ENCODE measurements around the gene CDH23. TPM values are rescaled to one million over a fixed set of nuclear protein-coding genes. Genes with fewer than 3 reads are reported as not detected.

The CDH23 gene
- total RNA-seq, 1 donor from 2014 or later, result 1.3 TPM

DNA sequence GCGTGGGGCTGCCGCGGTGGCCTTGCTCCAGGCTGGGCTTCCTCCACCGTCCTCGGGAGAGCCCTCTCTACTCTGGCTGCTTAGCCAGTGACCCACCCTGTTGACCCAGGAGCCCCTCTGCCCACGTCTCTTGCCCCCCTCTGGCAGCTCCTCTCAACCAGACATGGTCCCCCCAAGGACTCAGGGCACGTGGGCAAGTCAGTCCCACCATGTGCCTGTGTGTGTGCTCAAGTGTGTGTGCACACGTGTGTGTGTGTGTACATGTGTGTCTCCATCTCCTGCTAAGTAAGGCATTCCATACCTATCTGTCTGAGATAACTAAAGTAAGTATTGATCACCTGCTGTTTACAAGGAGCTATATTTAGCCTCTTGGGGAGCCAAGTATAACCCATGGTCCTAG lies 221.9 kb downstream of the CDH23 start:
- H3K4me1 Mint-ChIP-seq, result no peaks in the 10 kb centered on the region
- no peak overlapping the region for H3K4me3 Mint-ChIP-seq
- H3K36me3 Mint-ChIP-seq (ENCODE audit: low read depth), result no peaks in the 10 kb centered on the region
- H3K9me3 Mint-ChIP-seq, result no peaks in the 10 kb centered on the region
- intact Hi-C loops (cut with micrococcal nuclease), result no loop called here
- peaks cover 6% of the 10 kb centered on the region for H3K27me3 Mint-ChIP-seq
- DNase-seq, result no peak
- no peak overlapping the region for H3K27ac Mint-ChIP-seq

DNA sequence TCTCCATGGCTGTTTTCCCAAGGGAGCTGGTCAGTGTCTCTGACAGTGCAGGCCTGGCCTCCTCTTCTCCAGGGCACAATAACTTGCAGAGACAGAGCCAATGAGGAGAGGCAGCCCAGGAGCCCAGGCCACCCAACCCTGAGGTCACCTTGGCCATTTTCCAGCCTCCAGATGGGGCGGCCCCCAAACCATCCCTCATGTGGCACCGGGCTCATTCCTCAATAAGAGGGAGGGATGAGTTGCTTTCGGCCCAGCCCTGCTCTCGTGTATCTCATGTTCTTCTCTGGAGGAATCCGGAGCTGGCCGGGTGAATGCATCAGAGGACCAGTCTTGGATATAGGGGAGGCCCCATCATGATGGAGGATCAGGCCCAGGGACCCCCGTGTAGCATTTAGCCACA lies 223.9 kb downstream of the CDH23 start:
- Mint-ChIP-seq H3K4me1 (no peaks in the 10 kb centered on the region), H3K36me3 (ENCODE audit: low read depth) (no peaks in the 10 kb centered on the region), H3K27ac (no peak overlapping the region), H3K9me3 (no peaks in the 10 kb centered on the region), H3K4me3 (no peak overlapping the region), H3K27me3 (no peaks in the 10 kb centered on the region)
- no peak for DNase-seq
- intact Hi-C loops (cut with micrococcal nuclease), result no loop called here

DNA sequence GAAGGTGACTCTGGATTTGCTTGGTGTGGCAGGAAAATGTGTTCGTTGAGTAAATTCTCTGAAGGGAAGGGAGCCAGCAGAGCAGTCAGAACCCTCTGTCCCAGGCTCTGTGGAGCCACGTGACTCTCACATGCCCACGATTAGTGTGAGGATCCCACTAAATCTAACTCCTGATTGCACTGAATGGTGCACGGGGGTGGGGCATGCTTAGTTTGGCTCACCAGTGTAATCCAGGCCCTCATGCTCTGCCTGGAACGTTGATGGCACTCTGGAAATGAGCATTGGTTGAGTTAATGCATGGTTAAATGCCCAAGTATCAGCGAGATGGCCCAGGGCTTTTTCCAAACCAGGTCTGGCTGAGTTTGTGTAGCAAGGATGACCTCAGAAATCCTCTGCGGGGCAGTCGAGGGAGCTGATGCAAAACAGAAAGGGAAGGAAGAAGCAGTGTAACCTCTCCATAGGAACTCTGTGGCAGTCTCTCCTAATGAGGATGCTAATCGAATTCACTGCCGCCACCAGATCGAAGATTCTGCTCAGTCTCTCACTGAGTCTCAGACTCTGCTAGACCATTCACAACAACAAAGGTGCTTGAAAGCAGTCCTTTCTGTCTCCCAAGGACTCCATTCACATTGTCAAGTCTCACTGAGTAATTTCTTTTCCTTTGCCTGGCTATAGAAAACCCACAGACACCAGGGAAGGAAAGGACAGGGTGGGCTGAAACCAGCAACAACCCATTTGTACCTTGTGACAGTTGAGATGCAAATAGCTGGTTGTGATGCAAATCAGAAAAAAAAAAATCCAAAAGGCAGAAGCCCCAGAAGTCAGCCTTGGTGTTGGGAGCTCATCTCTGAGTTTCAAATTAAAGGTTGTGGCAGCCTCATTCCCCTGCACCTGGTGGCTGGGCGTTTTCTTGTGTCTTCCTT lies 224.8 kb downstream of the CDH23 start:
- Mint-ChIP-seq H3K9me3 (no peaks in the 10 kb centered on the region), H3K27me3 (no peaks in the 10 kb centered on the region)

DNA sequence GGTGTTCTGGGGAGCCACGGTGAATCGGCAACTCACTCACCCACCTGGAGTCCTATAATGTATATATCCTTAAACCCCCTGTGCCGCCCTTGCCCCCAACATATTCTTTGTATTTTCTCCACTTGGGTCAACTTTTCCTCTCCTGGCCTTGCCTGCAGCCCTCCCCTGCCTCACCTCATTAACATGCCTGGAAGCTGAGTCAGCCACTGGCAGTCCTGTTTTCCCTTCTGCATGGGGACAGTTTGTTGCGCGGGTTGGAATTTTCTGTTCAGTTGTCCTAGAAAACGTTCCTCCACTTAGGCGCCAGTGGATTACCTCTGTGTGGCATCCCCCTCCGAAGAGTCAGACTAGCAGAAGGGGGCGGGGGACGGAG lies 225.4 kb downstream of the CDH23 start:
- intact Hi-C loops (cut with micrococcal nuclease), result no loop called here
- Mint-ChIP-seq H3K36me3 (ENCODE audit: low read depth) (no peaks in the 10 kb centered on the region), H3K27ac (no peak overlapping the region), H3K9me3 (no peaks in the 10 kb centered on the region), H3K27me3 (no peaks in the 10 kb centered on the region), H3K4me1 (no peaks in the 10 kb centered on the region), H3K4me3 (no peak overlapping the region)
- no peak for DNase-seq

More for the DNA sequence above, 224.8 kb downstream of the CDH23 start:
- H3K27ac Mint-ChIP-seq, result no peak overlapping the region
- intact Hi-C loops (cut with micrococcal nuclease), result no loop called here
- H3K4me1 Mint-ChIP-seq, result no peaks in the 10 kb centered on the region
- H3K4me3 Mint-ChIP-seq, result no peak overlapping the region
- no peak for DNase-seq
- no peaks in the 10 kb centered on the region for H3K36me3 Mint-ChIP-seq (ENCODE audit: low read depth)

DNA sequence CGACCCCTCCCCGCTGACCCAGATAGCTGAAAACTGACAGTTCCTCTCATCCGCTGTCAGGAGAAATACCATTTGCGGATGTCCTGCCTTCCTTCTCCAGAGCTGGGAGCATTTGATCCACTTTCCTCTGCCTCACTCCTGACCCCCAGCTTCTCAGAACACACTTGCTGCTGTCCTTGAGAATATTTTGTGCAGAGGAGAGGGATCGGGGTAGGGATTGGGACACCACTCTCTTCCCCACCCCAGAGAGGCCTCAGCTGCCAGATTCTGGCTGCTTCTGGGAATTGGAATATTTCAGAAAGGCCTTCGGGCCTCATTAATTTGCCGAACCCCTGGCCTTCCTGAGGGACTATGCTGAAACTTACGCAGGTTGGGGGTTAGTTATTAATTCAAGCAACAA lies 225.9 kb downstream of the CDH23 start:
- DNase-seq, result no peak
- Mint-ChIP-seq H3K27ac (no peak overlapping the region), H3K4me3 (no peak overlapping the region), H3K4me1 (no peaks in the 10 kb centered on the region), H3K36me3 (ENCODE audit: low read depth) (no peaks in the 10 kb centered on the region), H3K9me3 (no peaks in the 10 kb centered on the region), H3K27me3 (no peaks in the 10 kb centered on the region)
- intact Hi-C loops (cut with micrococcal nuclease), result no loop called here

DNA sequence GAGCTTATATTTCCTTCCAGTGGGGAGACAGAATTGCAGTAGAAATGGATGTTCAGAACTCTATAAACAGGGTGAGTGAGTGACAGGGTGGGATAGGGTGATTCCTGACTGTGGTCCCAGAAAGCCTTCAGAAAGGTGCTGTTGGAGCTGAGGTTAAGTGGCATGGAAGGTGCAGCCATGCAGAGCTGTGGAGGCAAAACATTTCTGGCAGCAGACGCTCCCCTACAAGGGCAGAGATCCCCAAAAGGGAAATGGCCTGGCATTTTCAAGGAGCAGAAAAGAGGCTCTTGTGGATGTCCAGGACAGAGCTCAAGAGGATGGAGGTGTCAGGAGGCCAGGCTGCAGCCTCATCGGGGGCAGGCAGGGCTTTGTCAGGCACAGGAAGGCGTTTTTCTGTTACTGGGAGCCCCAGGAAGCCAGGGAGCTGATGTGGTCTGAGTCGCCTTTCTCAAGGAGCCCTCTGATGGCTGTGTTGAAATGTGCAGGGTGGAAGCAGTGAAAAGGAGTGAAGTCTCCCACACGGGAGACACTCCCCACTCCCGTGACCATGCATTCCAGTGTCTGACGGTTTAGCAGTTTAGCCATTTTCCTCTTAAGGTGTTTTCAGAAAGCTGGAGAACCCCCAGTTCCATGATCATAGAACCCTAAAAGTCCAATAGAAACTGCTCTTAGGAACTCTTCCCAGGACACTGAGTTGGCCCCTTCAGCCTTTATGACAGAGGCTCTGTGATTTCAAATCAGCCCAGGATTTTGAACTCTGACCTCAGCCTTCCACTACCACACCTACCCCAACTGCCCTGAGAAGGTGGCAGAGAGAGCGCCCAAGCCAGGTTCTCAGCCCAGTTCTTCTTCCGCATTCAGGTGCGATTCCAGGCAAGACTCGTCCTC lies 226.6 kb downstream of the CDH23 start:
- Mint-ChIP-seq H3K36me3 (ENCODE audit: low read depth) (no peaks in the 10 kb centered on the region), H3K9me3 (no peaks in the 10 kb centered on the region), H3K4me1 (no peaks in the 10 kb centered on the region), H3K27me3 (no peaks in the 10 kb centered on the region), H3K4me3 (no peak overlapping the region), H3K27ac (no peak overlapping the region)
- peak; percentile 62 for DNase-seq
- intact Hi-C loops (cut with micrococcal nuclease), result no loop called here

DNA sequence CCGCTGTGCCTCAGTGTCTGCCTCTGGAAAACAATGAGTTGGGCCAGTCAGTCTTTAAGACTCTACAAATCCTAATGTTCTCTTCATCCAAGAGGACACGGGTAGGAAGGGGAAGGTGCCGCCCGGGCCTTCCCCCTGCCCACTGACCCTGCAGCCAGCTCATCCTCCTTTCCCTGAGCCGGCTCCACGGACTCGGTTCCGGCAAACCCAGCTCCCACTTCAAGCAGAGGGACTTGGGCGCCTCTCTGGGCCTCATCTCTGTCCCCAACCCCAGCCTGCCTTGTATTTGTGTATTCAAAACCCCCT lies 227.2 kb downstream of the CDH23 start:
- H3K4me1 Mint-ChIP-seq, result no peaks in the 10 kb centered on the region
- no peak for DNase-seq
- no peak overlapping the region for H3K27ac Mint-ChIP-seq
- no peaks in the 10 kb centered on the region for H3K27me3 Mint-ChIP-seq
- H3K36me3 Mint-ChIP-seq (ENCODE audit: low read depth), result no peaks in the 10 kb centered on the region
- no peak overlapping the region for H3K4me3 Mint-ChIP-seq
- H3K9me3 Mint-ChIP-seq, result no peaks in the 10 kb centered on the region
- intact Hi-C loops (cut with micrococcal nuclease), result no loop called here

DNA sequence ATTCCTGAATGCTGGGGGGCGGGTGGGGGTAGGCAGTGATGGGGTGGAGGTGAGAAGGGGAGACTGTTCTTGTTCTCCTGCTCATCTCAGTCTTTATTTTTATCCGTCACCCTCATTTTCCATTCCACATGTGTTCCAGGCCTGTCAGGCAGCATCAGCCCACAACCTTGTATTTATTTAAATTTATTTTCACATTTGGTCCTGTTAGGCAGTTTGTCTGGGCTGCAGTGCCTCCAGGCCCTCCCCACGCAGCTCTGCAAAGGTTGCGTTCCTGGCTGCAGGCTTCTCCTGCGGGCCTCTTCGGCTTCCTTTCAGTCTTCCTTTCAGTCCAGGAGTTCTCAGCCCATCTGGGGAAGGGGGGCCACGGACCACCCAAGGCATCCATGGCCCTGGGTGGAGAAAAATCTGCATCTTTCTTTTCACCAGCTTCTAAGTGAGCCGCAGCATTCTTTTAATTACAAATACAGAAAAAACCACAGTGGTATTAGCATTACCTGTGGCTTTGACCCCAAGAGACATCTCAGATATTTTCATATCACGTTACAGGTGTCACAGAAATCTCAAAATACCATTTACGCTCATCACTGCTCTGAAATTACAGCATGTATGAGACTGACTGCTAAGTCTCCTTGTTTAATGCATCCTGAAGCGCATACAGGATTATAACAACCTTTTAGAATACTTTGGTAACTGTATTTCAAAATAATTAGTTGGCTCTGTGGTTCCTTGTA lies 228.9 kb downstream of the CDH23 start:
- Mint-ChIP-seq H3K9me3 (no peaks in the 10 kb centered on the region), H3K4me3 (no peak overlapping the region), H3K27me3 (peaks cover 2% of the 10 kb centered on the region), H3K27ac (no peak overlapping the region), H3K4me1 (no peaks in the 10 kb centered on the region), H3K36me3 (ENCODE audit: low read depth) (no peaks in the 10 kb centered on the region)
- intact Hi-C loops (cut with micrococcal nuclease), result no loop called here
- DNase-seq, result no peak

DNA sequence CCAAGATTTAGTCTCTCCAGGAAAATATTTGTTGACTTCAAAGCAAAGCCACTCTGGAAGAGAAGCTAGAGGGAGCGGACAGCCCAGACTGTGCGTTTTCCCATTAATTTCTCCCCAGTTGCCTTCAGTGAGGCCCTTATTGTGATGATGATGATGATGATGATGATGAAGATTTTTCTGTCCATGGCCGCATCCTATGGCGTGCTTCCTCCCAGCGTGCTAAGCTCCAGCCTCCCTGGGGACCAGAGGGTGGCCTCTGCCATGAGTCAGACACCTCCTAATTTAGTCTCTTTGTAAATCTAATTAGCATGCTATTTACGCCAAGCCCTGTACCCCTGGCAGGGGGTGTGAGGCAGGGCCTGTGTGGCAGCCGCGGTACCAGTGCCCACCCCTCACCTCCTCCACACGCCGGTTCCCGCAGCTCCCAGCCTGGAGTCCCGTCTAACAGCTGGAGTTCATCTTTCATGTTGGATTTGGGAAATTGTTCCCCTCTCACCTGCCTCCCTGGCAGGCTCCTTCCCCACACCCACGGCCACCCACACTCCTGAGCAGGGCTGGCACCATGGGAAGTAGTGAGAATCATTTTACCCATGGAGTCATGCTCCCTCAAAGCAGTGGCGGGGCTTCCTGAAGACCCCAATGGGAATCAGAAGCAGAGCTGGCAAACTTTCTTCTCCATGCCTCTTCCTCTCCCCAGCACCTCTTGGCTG lies 230.7 kb downstream of the CDH23 start:
- H3K4me1 Mint-ChIP-seq, result no peaks in the 10 kb centered on the region
- peaks cover 7% of the 10 kb centered on the region for H3K27me3 Mint-ChIP-seq
- H3K4me3 Mint-ChIP-seq, result no peak overlapping the region
- H3K36me3 Mint-ChIP-seq (ENCODE audit: low read depth), result no peaks in the 10 kb centered on the region
- DNase-seq, result no peak
- H3K9me3 Mint-ChIP-seq, result no peaks in the 10 kb centered on the region
- intact Hi-C loops (cut with micrococcal nuclease), result no loop called here
- no peak overlapping the region for H3K27ac Mint-ChIP-seq

DNA sequence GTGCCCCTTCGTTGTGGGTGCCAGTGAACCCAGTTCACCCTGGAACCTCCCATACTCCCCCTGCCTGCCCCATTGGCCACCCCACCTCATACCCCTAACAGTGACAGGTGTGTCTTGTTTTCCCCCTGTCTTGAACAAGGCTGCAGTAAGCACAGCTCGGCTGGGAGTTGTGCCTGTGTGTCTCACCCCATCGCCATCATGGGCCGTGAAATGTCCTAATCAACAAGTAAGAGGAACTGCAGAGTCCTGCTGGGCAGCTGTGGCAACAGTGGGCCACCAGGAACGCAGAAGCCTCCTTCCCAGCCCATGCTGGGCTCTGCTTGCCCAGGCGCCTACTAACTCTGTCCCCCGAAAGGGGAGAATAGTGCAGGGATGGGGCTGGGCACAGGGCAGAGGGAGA lies 231.2 kb downstream of the CDH23 start:
- H3K27me3 Mint-ChIP-seq, result peaks cover 7% of the 10 kb centered on the region
- intact Hi-C loops (cut with micrococcal nuclease), result no loop called here
- H3K4me3 Mint-ChIP-seq, result no peak overlapping the region
- no peaks in the 10 kb centered on the region for H3K4me1 Mint-ChIP-seq
- no peaks in the 10 kb centered on the region for H3K36me3 Mint-ChIP-seq (ENCODE audit: low read depth)
- H3K27ac Mint-ChIP-seq, result no peak overlapping the region
- no peak for DNase-seq
- no peaks in the 10 kb centered on the region for H3K9me3 Mint-ChIP-seq

DNA sequence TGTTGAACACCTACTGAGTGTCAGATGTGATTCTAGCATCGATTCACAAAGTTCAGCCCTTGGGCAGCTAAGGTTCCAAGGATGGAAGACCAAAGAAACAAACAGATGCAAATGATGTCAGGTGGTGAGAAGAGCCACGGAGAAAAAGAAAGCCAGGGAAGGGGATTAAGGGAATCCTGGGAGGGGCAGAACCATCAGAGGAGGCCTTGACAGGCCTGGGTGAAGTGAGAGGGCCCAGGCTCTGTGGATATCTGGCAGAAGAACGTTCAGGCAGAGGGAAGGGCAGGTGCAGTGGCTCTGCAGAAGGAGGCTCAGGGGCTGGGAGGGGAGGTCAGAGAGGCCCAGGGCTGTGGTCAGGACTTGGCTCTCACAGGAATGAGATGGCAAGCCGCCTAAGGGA lies 232.4 kb downstream of the CDH23 start:
- DNase-seq, result no peak
- H3K4me3 Mint-ChIP-seq, result no peak overlapping the region
- intact Hi-C loops (cut with micrococcal nuclease), result no loop called here
- H3K27me3 Mint-ChIP-seq, result peaks cover 10% of the 10 kb centered on the region
- H3K27ac Mint-ChIP-seq, result no peak overlapping the region
- no peaks in the 10 kb centered on the region for H3K4me1 Mint-ChIP-seq
- no peaks in the 10 kb centered on the region for H3K36me3 Mint-ChIP-seq (ENCODE audit: low read depth)
- no peaks in the 10 kb centered on the region for H3K9me3 Mint-ChIP-seq

DNA sequence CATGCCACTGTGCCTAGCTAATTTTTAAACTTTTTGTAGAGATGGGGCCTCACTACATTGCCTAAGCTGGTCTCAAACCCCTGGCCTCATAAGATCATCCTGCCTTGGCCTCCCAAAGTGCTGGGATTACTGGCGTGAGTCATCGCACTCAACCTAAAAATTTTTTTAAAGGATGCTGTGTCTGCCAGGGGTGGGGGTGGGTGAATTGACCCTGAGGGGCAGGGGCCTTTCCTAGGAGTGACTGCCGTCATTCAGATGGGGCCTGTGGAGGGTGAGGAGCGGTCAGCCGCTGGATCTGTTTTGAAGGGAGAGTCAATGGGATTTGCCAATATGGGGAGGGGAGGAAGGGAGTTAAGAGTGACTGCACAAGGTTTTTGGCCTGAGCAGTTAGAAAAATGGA lies 233.4 kb downstream of the CDH23 start:
- intact Hi-C loops (cut with micrococcal nuclease), result no loop called here
- Mint-ChIP-seq H3K27me3 (peaks cover 14% of the 10 kb centered on the region), H3K36me3 (ENCODE audit: low read depth) (no peaks in the 10 kb centered on the region), H3K4me3 (no peak overlapping the region), H3K9me3 (no peaks in the 10 kb centered on the region), H3K4me1 (no peaks in the 10 kb centered on the region), H3K27ac (no peak overlapping the region)
- DNase-seq, result no peak

DNA sequence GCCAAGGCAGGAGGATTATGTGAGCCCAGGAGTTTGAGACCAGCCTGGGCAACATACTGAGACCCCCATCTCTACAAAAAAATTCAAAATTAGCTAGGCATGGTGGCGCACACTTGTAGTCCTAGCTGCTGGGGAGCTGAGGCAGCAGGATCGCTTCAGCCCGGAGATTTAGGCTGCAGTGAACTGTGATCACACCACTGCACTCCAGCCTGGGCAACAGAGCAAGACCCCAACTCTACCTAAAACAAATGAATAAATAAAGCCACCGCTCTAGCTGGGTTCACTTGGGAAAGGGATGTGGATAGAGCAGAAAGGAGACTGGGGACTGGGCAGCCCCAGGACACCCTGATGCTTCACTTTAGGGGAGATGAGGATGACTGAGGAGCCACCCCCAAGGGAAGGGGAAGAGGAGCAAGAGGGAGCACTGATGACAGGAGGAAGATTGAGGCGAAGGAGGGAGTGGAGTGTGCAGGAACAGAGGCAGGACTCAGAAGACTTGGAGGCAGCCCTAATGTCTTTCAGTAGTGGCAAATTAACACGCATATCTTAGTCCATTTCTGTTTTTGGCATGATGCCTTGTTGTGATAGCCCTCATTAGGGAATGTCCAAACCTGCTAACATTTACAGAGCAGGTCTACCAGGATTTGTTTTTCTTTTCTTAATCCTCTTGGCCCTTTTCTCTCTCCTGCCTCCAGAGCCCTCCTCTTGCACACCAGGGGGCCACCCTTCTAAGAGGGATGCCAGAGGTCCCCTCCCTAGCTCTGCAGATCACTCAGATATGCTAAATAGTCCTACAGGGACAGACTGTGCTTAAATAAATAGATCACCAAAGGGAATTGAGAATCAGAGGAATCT lies 234.5 kb downstream of the CDH23 start:
- peaks cover 14% of the 10 kb centered on the region for H3K27me3 Mint-ChIP-seq
- H3K4me1 Mint-ChIP-seq, result no peaks in the 10 kb centered on the region
- intact Hi-C loops (cut with micrococcal nuclease), result no loop called here
- H3K4me3 Mint-ChIP-seq, result no peak overlapping the region
- no peaks in the 10 kb centered on the region for H3K9me3 Mint-ChIP-seq
- no peaks in the 10 kb centered on the region for H3K36me3 Mint-ChIP-seq (ENCODE audit: low read depth)
- H3K27ac Mint-ChIP-seq, result no peak overlapping the region
- no peak for DNase-seq

All from activated CD4-positive, alpha-beta T cell treated with anti-CD3 and anti-CD28 coated beads, Interleukin-2, amount 10 ng/mL, durations not matched to agents 24 days and 14 days (primary cell).